Osteoblast (primary cell): ENCODE measurements around the gene SLC4A3. TPM values are rescaled to one million over a fixed set of nuclear protein-coding genes. Genes with fewer than 3 reads are reported as not detected.
A peak's percentile ranks its signal among the peaks of the same experiment; 100 is the strongest.

ENCODE experiments used
- DNase-seq: peaks from one replicate; pipeline ENCODE4 v3.0.0; 2011; ENCODE audit warnings: low spot score, mixed read lengths; ENCODE audit not compliant: insufficient read length; ENCODE audit errors: missing footprints
- H2AFZ ChIP-seq: 2 replicates; pipeline ENCODE4 v1.6.0; 2011; ENCODE audit warnings: mild to moderate bottlenecking, low read length
- H3K27ac ChIP-seq: 2 replicates; pipeline ENCODE4 v1.5.1; 2011; ENCODE audit warnings: mild to moderate bottlenecking, low read depth, low read length, moderate library complexity
- H3K27me3 ChIP-seq: 2 replicates; pipeline ENCODE4 v1.6.0; 2012; ENCODE audit warnings: mild to moderate bottlenecking, control low read depth, inconsistent platforms, low read length, moderate library complexity; ENCODE audit not compliant: insufficient read depth
- H3K36me3 ChIP-seq: 2 replicates; pipeline ENCODE4 v1.5.1; 2011; ENCODE audit warnings: mild to moderate bottlenecking, low read length, control low read depth, moderate library complexity; ENCODE audit not compliant: insufficient read depth
- H3K4me1 ChIP-seq: 2 replicates; pipeline ENCODE4 v1.5.1; 2011; ENCODE audit warnings: mild to moderate bottlenecking, low read length, control low read depth, moderate library complexity; ENCODE audit not compliant: insufficient read depth
- H3K4me2 ChIP-seq: 2 replicates; pipeline ENCODE4 v1.6.0; 2011; ENCODE audit warnings: mild to moderate bottlenecking, low read length; ENCODE audit not compliant: insufficient read depth
- H3K4me3 ChIP-seq: fragments of 200-600 bp; sonication (generic); 3 replicates; pipeline ENCODE4 v1.5.1; 2012; ENCODE audit warnings: mild to moderate bottlenecking, low read length, inconsistent platforms; ENCODE audit not compliant: insufficient read depth
- H3K79me2 ChIP-seq: 2 replicates; pipeline ENCODE4 v1.6.0; 2012; ENCODE audit warnings: mild to moderate bottlenecking, low read length, control low read depth, inconsistent platforms; ENCODE audit not compliant: insufficient read depth
- H3K9me3 ChIP-seq: 2 replicates; pipeline ENCODE4 v1.5.1; 2011; ENCODE audit warnings: low read depth, low read length, control low read depth
- H4K20me1 ChIP-seq: 2 replicates; pipeline ENCODE4 v1.6.0; 2012; ENCODE audit warnings: mild to moderate bottlenecking, low read length, control low read depth; ENCODE audit not compliant: insufficient read depth
- total RNA-seq: library from RNA; depleted of rRNA; stranded (reverse); fragments of >200 nt; gene quantifications from 2 replicates; pipeline ENCODE4 v1.2.3, GENCODE V29; 2012
- TF ChIP-seq, protein P1 (sequence below): IDR thresholded peaks from 2 replicates; pipeline ENCODE4 v1.5.1; 2011; ENCODE audit warnings: mild to moderate bottlenecking, low read depth, low read length, moderate library complexity; ENCODE audit errors: extremely low read depth

The SLC4A3 gene
- total RNA-seq, 1 donor: 2.5 TPM

DNA sequence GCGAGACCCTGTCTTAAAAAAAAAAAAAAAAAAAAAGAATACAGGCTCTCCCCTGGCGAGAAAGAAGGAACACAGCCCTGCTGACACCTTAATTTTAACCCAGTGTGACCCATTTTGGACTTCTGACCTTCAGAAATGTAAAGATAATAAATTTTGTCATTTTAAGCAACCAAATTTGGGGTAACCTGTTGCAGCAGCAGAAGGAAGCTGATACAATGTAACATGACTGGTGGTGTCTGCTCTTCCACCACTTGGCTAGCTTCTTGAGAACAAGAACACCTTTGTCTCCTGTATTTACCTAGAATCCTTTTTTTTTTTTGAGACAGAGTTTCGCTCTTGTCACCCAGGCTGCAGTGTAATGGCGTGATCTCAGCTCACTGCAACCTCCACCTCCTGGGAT, 36.3 kb upstream of the SLC4A3 start:
- TF ChIP-seq, protein P1, sequence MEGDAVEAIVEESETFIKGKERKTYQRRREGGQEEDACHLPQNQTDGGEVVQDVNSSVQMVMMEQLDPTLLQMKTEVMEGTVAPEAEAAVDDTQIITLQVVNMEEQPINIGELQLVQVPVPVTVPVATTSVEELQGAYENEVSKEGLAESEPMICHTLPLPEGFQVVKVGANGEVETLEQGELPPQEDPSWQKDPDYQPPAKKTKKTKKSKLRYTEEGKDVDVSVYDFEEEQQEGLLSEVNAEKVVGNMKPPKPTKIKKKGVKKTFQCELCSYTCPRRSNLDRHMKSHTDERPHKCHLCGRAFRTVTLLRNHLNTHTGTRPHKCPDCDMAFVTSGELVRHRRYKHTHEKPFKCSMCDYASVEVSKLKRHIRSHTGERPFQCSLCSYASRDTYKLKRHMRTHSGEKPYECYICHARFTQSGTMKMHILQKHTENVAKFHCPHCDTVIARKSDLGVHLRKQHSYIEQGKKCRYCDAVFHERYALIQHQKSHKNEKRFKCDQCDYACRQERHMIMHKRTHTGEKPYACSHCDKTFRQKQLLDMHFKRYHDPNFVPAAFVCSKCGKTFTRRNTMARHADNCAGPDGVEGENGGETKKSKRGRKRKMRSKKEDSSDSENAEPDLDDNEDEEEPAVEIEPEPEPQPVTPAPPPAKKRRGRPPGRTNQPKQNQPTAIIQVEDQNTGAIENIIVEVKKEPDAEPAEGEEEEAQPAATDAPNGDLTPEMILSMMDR: no peak
- no peaks in the 10 kb centered on the region for H4K20me1 ChIP-seq
- H3K4me3 ChIP-seq: no peak overlapping the region
- no peak for DNase-seq
- H2AFZ ChIP-seq: no peak overlapping the region
- H3K36me3 ChIP-seq: no peaks in the 10 kb centered on the region
- H3K4me1 ChIP-seq: no peaks in the 10 kb centered on the region
- H3K4me2 ChIP-seq: no peak overlapping the region
- H3K27me3 ChIP-seq: peaks cover 12% of the 10 kb centered on the region
- H3K27ac ChIP-seq: no peak overlapping the region
- no peaks in the 10 kb centered on the region for H3K79me2 ChIP-seq
- no peaks in the 10 kb centered on the region for H3K9me3 ChIP-seq

DNA sequence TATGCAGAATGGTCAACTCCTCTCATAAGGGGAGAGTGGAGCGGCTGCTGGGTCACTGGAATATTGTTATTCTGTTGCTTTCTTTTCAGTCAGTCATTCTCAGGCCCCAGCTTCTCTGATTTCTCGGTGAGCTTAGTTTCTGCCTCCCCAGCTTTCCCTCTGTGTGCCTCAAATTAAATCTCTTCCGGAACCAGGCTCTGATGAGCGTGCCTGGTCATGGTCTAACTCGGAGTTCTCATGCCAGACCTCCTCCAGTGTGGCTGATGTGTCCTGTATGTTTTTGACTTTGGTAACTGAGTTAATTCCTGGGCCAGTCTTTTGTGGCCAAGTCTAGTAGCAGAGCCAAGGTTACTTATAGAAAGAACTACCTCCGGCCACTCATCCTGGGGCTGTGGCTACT, 34.7 kb upstream of the SLC4A3 start:
- Histone ChIP-seq H4K20me1 (no peaks in the 10 kb centered on the region), H3K4me2 (no peak overlapping the region), H2AFZ (peak overlapping the region; percentile 70), H3K36me3 (no peaks in the 10 kb centered on the region), H3K9me3 (no peaks in the 10 kb centered on the region), H3K79me2 (no peaks in the 10 kb centered on the region), H3K27me3 (no peaks in the 10 kb centered on the region), H3K4me3 (no peak overlapping the region), H3K4me1 (peaks cover 11% of the 10 kb centered on the region), H3K27ac (no peak overlapping the region)
- DNase-seq: no peak
- TF ChIP-seq, protein P1: no peak

DNA sequence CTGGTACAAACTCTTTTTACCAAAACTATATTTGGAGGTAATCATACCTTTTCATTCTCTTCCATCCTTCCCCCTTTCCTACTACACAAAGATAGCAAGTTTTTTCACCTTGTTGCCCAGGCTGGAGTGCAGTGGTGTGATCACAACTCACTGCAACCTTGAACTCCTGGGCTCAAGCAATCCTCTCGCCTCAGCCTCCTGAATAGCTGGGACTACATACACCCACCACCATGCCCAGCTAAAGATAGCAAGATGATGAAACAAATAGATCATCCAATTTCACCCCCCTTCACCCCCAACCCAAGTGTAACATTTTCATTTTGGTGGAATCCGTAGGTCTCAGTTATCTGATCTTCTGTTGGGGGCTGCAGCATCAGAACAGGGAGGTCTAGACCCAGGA, 34.3 kb upstream of the SLC4A3 start:
- TF ChIP-seq, protein P1: no peak
- Histone ChIP-seq H3K9me3 (no peaks in the 10 kb centered on the region), H3K79me2 (peaks cover under 1% of the 10 kb centered on the region), H3K4me2 (no peak overlapping the region), H3K27me3 (no peaks in the 10 kb centered on the region), H2AFZ (no peak overlapping the region), H3K27ac (no peak overlapping the region), H4K20me1 (no peaks in the 10 kb centered on the region), H3K36me3 (no peaks in the 10 kb centered on the region), H3K4me3 (no peak overlapping the region), H3K4me1 (peaks cover 11% of the 10 kb centered on the region)
- DNase-seq: no peak

DNA sequence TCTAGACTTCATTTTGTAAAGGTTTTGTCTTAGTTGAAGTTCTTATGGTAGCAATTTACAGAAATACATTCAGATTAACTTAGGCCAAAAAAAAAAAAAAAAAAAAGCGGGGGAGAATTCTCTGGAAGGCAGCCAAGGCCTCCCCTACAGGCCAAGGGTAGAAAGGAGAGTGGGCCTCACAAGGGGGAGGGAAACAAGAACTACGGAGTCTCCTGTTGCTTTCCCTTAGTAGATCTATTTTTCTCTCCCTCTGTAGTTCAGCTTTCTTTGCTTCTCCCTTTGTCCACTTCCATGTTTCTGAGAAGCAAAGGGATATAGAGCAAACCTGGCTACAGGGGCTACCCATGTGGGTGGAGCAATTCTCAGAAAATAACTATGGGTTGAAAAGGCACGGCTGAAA, 32.2 kb upstream of the SLC4A3 start:
- no peaks in the 10 kb centered on the region for H3K9me3 ChIP-seq
- TF ChIP-seq, protein P1: no peak
- H3K4me3 ChIP-seq: no peak overlapping the region
- H3K79me2 ChIP-seq: peaks cover 8% of the 10 kb centered on the region
- H3K36me3 ChIP-seq: no peaks in the 10 kb centered on the region
- no peak overlapping the region for H2AFZ ChIP-seq
- no peak overlapping the region for H3K27ac ChIP-seq
- H3K4me1 ChIP-seq: peaks cover 18% of the 10 kb centered on the region
- H4K20me1 ChIP-seq: no peaks in the 10 kb centered on the region
- no peak overlapping the region for H3K4me2 ChIP-seq
- DNase-seq: no peak
- no peaks in the 10 kb centered on the region for H3K27me3 ChIP-seq
